Lower leg skin (tissue), 4 donors: ENCODE data around the gene AIF1. TPM values are rescaled to one million over a fixed set of nuclear protein-coding genes. Genes with fewer than 3 reads are reported as not detected.

Experiments
- DNase-seq, 2 donors: peaks; one replicate each; pipeline ENCODE4 v3.0.0-alpha.2; 2019; ENCODE audit warnings: low spot score in 2 of 2
- H3K4me3 ChIP-seq: fragments of 200-600 bp; sonication (generic); 2 replicates; pipeline ENCODE4 v1.5.1; 2017; ENCODE audit warnings: mild to moderate bottlenecking, low read depth; ENCODE audit not compliant: poor library complexity, severe bottlenecking
- POLR2A ChIP-seq, 2 donors: fragments of 450-650 bp; IDR thresholded peaks; one replicate each; pipeline ENCODE4 v1.6.1; 2016 to 2017; ENCODE audit warnings: antibody characterized with exemption in 2 of 2, mild to moderate bottlenecking in 1 of 2, moderate library complexity in 1 of 2
- WGBS, 2 donors: methylation state at CpG; one replicate each; pipeline ENCODE4 v1.1.5; 2018; 5-methylcytosine and 5-hydroxymethylcytosine counted together
- intact Hi-C: fragments of 100-400 bp; cut with DNase I; formaldehyde crosslinking; loops from one replicate; pipeline ENCODE4 v1.15.0; 2023; ENCODE audit warnings: low total_unique reads
- total RNA-seq, 4 donors: library from RNA; depleted of rRNA; stranded (reverse); fragments of >200 nt; gene quantifications; one replicate each; pipeline ENCODE4 v1.1.0, GENCODE V29; 2016
- TF ChIP-seq, protein P1 (sequence below), 3 donors: fragments of 450-650 bp; IDR thresholded peaks; one replicate each; pipeline ENCODE4 v1.5.1; 2016; ENCODE audit warnings: antibody characterized with exemption in 3 of 3, mild to moderate bottlenecking in 3 of 3, moderate library complexity in 2 of 3

Gene AIF1
- total RNA-seq, 4 donors from 2014 or later: 4.8 to 13.7 (median 7.2) TPM

DNA sequence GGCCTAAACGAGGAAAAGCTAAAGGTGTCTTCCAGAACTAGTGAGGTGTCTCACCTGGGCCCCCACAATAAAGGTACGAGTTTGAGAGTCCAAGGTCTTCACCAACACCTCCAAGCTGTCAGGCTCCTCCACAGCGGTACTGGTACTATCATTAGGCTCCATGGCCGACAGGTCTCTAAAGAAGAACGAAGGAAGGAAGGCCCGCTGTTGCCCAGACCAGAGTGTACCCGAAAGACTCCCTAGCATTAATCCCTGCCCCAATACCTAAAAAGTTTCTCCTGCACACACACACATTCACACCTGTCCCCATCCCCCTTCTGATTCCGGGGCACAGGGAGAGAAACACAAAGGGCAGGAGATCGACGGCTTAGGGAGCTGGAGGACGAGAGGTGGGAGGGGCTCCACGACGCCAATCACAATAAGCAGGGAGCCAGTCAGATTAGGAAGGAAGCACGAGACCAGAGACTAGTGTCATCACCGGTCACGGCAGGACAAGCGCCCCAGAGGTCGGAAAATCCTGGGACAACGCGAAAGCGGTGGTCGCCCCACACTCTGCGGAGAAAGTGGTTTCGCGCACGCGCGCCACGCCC lies 36.7 kb downstream of the AIF1 start:
- peak overlapping the region; percentile 63 for H3K4me3 ChIP-seq
- intact Hi-C loops: no loop called here
- no peak for TF ChIP-seq POLR2A (IDR thresholded peaks at IDR 0.05)
- TF ChIP-seq, protein P1, sequence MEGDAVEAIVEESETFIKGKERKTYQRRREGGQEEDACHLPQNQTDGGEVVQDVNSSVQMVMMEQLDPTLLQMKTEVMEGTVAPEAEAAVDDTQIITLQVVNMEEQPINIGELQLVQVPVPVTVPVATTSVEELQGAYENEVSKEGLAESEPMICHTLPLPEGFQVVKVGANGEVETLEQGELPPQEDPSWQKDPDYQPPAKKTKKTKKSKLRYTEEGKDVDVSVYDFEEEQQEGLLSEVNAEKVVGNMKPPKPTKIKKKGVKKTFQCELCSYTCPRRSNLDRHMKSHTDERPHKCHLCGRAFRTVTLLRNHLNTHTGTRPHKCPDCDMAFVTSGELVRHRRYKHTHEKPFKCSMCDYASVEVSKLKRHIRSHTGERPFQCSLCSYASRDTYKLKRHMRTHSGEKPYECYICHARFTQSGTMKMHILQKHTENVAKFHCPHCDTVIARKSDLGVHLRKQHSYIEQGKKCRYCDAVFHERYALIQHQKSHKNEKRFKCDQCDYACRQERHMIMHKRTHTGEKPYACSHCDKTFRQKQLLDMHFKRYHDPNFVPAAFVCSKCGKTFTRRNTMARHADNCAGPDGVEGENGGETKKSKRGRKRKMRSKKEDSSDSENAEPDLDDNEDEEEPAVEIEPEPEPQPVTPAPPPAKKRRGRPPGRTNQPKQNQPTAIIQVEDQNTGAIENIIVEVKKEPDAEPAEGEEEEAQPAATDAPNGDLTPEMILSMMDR (IDR thresholded peaks at IDR 0.05): no peak
- WGBS, 2 donors: 3 to 4% methylated on average over 29 of the region's 29 CpGs
- DNase-seq: peak in 1 of 2 donors; percentile 96

DNA sequence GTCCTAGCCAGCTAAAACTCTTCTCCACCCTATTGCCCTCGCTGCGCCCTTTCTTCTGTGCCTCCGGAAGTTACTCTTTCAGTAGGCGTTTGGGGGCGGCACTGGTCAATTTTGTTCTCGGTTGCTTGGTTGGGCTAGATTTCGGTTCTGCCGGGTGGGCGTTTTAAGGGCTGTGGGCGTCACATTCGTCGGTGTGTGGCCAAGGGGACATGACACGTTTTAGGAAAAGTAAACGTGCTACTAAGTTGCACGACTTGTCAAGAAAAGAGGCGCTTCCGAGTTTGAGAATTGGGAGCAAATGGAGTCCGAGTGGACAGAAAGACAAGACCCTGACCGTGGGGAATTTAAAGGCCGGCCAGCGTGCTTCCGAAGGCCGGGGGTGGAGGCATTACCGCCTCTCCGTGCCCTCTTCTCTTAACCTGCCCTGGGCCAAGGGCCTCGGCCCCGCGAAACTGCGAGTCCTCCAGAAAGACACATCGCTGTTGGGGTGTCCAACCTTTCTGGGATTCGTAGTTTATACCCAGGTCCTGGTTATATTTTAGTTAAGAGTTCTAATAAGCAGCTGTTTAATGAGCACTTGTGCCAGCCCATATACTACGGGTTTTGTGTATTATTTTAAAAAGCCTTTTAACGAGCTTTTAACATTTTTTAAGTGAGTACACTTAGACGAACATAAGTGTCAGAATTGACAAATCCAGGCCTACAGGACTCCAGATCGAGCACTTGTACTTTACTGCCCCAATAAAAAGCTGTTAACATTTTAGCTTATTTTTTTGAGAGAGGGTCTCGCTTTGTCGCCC lies 38.1 kb downstream of the AIF1 start:
- peak in 1 of 2 donors; percentile 73 for TF ChIP-seq POLR2A (IDR thresholded peaks at IDR 0.05)
- TF ChIP-seq, protein P1 (IDR thresholded peaks at IDR 0.05): no peak
- intact Hi-C loops: no loop called here
- DNase-seq: peak; percentile 89 to 97
- peak overlapping the region; percentile 39 for H3K4me3 ChIP-seq
- WGBS, 2 donors: 7 to 8% methylated on average over 37 of the region's 37 CpGs

DNA sequence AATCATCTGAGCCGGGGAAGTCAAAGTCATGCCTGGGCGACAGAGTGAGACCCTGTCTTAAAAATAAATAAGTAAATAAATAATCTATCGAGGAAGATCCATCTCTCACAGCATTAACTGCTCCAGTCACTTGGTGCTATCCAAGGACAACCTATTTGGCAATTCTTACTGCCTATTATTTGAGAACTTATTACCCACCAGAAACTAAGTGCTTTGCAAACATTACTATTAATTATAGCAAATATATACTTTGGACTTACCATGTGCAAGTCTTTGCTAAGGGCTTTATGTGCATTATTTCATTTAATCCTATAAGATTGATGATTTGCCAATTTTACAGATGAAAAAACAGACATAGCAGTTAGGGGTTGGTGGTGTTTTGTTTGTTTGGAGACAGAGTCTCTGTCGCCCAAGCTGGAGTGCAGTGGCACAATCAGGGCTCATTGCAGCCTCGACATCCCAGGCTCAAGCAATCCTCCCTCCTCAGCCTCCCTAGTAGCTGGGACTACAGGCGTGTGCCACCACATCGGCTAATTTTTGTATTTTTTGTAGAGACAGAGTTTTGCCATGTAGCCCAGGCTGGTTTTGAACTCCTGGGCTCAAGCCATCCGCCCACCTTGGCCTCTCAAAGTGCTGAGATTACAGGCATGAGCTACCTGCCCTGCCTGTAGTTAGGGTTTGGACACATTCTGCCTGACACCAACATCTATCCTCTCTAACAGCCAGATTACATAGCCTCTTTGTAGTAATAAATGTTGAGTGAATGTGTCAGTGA lies 39.7 kb downstream of the AIF1 start:
- TF ChIP-seq, protein P1 (IDR thresholded peaks at IDR 0.05): no peak
- no peak for TF ChIP-seq POLR2A (IDR thresholded peaks at IDR 0.05)
- 89 to 93% methylated on average over 8 of the region's 8 CpGs for WGBS, 2 donors
- no peak for DNase-seq
- intact Hi-C loops: no loop called here
- H3K4me3 ChIP-seq: no peak overlapping the region

DNA sequence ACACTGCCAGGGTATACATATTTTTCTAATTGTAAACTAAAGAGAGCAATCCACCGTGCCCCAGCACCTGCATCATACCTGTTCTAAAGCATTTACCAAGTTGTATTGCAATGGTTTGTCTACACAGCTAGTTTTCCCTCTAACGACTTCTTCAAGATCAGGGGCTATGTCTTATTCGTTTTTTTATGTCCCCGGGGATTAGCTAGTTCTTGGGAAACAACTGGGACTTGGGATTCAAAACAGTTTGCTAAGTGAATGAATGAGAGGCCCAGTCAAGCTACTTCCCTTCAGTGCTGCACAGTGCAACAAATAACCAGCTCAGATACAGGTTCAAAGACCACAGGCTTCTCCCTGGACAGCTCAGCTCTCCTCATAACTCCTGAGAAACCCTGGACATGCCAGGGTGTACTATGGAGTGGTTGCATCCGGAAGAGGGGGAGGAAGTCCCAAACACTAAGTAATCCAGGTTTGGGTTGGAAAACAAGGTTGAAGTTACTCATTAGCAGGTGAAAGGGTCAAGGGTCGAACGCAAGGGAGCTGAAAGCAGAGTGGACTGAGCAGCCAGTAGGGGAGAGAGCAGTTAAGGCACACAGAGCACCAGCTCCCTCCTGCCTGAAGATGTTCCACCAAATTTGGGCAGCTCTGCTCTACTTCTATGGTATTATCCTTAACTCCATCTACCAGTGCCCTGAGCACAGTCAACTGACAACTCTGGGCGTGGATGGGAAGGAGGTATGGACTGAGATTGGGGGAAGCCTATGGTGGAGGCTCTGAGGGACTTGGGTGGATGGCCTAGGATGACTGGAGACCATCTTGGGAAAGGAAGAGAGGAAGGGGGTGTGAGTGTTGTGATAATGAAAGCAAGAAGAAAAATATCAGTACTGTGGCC lies 40.6 kb downstream of the AIF1 start, which contains the start of gene APOM:
TSS of gene APOM (plus strand) at position 546 of the 889 bp plus-strand sequence. CDS start at position 619, 73 bp downstream.
- 83 to 84% methylated on average over 8 of the region's 8 CpGs for WGBS, 2 donors
- no peak for DNase-seq
- intact Hi-C loops: no loop called here
- no peak within 1 kb of the TSS for H3K4me3 ChIP-seq
- TF ChIP-seq POLR2A (IDR thresholded peaks at IDR 0.05): no peak
- TF ChIP-seq, protein P1 (IDR thresholded peaks at IDR 0.05): peak in 1 of 3 donors; percentile 54
